WI38 (cell line): ENCODE data around the gene SMCO4.
"Not testable (repeated sequence)": the region's sequence is repeated elsewhere in the genome, so short reads cannot be mapped to it uniquely, and the experiment has no call there.

Source experiments
- H3K4me3 ChIP-seq: 2 replicates; pipeline ENCODE4 v1.5.1; 2011; ENCODE audit warnings: low read depth, mild to moderate bottlenecking, control low read depth, low read length
- CTCF ChIP-seq: IDR thresholded peaks from 2 replicates; pipeline ENCODE4 v1.5.1; 2012; ENCODE audit warnings: low read depth, mild to moderate bottlenecking, control low read depth, low read length

SMCO4 gene

GRCh38 chr11:93536101-93536861 is 6.9 kb downstream of the SMCO4 start:
- no peak for TF ChIP-seq CTCF
- H3K4me3 ChIP-seq, result no peak overlapping the region

- not testable (repeated sequence) for H3K4me3 ChIP-seq
Observed at GRCh38 chr11:93535578-93535977, 7.6 kb downstream of the SMCO4 start.

GRCh38 chr11:93532806-93533205 is 10.4 kb downstream of the SMCO4 start:
- no peak overlapping the region for H3K4me3 ChIP-seq
- TF ChIP-seq CTCF, result no peak

GRCh38 chr11:93532281-93532789 is 10.9 kb downstream of the SMCO4 start:
- H3K4me3 ChIP-seq, result no peak overlapping the region
- no peak for TF ChIP-seq CTCF

- H3K4me3 ChIP-seq, result no peak overlapping the region
- no peak for TF ChIP-seq CTCF
Observed at GRCh38 chr11:93530468-93530826, 12.7 kb downstream of the SMCO4 start.

- no peak for TF ChIP-seq CTCF
- H3K4me3 ChIP-seq, result no peak overlapping the region
Observed at GRCh38 chr11:93529707-93530467, 13.3 kb downstream of the SMCO4 start.

- no peak for TF ChIP-seq CTCF
- no peak overlapping the region for H3K4me3 ChIP-seq
Observed at GRCh38 chr11:93528757-93529645, 14.2 kb downstream of the SMCO4 start.
